ENCODE measurements around the gene ABCD4.

Gene ABCD4

DNA sequence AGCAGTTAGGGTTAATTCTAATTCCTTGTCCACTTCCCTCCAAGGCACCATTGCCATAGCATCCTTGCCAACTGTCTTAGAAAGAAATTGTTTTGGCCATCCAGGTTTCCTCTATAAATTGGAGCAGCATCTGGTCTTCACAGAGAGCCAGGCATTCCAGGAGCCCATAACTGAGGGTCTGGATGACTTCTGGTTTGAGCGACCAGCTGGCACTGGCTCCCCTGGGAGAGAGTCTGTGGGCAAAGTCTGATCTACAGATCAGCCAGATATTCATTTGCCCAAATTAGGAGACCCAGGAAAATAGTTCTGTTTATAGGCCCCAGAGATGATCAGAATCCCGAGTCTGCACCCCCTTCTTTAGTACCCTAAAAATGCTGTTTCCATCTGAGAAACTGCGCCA lies 47.5 kb downstream of the ABCD4 start:
- Histone ChIP-seq H3K4me2 (ENCODE audit: low read length) (no peak overlapping the region), H2AFZ (no peak overlapping the region), H3K27me3 (ENCODE audit: control insufficient read depth, insufficient read depth, low read length) (no peaks in the 10 kb centered on the region), H3K27ac (no peak overlapping the region), H3K79me2 (no peaks in the 10 kb centered on the region), H3K9ac (no peak overlapping the region), H3K4me3 (ENCODE audit: low read depth, low read length) (no peak overlapping the region), H3K9me3 (ENCODE audit: control insufficient read depth, low read length) (no peaks in the 10 kb centered on the region), H3K4me1 (no peaks in the 10 kb centered on the region), H3K36me3 (ENCODE audit: control insufficient read depth, insufficient read depth, low read length) (no peaks in the 10 kb centered on the region)
- TF ChIP-seq, protein P1, sequence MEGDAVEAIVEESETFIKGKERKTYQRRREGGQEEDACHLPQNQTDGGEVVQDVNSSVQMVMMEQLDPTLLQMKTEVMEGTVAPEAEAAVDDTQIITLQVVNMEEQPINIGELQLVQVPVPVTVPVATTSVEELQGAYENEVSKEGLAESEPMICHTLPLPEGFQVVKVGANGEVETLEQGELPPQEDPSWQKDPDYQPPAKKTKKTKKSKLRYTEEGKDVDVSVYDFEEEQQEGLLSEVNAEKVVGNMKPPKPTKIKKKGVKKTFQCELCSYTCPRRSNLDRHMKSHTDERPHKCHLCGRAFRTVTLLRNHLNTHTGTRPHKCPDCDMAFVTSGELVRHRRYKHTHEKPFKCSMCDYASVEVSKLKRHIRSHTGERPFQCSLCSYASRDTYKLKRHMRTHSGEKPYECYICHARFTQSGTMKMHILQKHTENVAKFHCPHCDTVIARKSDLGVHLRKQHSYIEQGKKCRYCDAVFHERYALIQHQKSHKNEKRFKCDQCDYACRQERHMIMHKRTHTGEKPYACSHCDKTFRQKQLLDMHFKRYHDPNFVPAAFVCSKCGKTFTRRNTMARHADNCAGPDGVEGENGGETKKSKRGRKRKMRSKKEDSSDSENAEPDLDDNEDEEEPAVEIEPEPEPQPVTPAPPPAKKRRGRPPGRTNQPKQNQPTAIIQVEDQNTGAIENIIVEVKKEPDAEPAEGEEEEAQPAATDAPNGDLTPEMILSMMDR (IDR thresholded peaks at IDR 0.05): no peak

DNA sequence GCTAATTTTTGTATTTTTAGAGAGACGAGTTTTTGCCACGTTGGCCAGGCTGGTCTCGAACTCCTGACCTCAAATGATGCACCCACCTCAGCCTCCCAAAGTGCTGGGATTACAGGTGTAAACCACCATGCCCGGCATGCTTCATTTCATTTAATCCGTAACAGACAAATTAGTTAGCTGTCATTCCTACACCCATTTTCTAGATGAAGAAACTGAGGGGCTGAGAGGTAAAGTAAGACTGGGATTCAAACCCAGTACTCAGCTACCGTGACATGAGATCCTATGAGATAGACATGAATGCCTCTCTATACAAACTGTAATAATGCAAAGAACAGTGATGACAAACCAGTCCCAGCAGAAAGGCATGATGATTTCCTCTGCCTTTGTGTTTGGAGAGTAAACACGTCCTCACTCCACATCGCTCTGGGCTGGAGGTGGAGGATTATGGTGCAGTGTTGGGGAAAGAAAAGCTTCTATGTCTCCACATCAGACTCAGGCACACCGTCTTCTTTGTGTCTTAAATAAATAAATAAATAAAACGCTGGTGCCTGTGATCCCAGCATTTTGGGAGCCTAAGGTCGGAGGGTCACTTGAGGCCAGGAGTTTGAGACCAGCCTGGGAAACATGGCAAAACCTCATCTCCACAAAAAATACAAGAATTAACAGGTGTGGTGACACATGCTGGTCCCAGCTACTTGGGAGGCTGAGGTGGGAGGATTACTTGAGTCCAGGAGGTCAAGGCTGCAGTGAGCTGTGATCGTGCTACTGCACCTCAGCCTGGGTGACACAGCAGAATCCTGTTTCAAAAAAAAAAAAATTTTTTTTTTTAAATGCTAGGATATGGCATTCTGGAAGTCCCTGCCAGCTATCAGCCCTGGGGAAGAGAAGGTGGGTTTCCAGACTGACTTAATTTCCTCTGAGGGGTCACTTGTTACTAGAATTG lies 53.0 kb downstream of the ABCD4 start:
- H3K27me3 ChIP-seq (ENCODE audit: control insufficient read depth, insufficient read depth, low read length): no peaks in the 10 kb centered on the region
- no peaks in the 10 kb centered on the region for H3K79me2 ChIP-seq
- TF ChIP-seq, protein P1 (IDR thresholded peaks at IDR 0.05): no peak
- no peak overlapping the region for H3K4me2 ChIP-seq (ENCODE audit: low read length)
- no peak overlapping the region for H2AFZ ChIP-seq
- no peaks in the 10 kb centered on the region for H3K9me3 ChIP-seq (ENCODE audit: control insufficient read depth, low read length)
- H3K4me1 ChIP-seq: no peaks in the 10 kb centered on the region
- H3K9ac ChIP-seq: no peak overlapping the region
- no peak overlapping the region for H3K4me3 ChIP-seq (ENCODE audit: low read depth, low read length)
- H3K36me3 ChIP-seq (ENCODE audit: control insufficient read depth, insufficient read depth, low read length): no peaks in the 10 kb centered on the region
- H3K27ac ChIP-seq: no peak overlapping the region

DNA sequence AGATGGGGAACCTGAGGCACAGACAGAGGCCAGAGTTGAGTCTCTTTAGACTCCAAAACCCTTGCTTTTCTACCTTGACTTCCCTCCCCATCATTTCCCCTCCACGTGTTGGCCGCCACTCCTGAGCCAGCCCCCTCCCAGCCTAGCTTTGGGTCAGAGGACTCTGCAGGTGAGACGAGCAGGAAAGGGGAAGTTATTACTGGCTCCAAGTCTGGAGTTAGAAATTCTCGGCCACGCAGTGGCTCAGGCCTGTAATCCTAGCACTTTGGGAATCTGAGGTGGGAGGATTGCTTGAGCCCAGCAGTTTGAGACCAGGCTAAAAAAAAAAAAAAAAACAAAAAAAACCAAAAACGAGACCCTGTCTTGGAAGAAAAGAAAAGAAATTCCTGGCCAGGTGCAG lies 54.7 kb downstream of the ABCD4 start:
- Histone ChIP-seq H2AFZ (no peak overlapping the region), H3K27me3 (ENCODE audit: control insufficient read depth, insufficient read depth, low read length) (no peaks in the 10 kb centered on the region), H3K9ac (no peak overlapping the region), H3K79me2 (no peaks in the 10 kb centered on the region), H3K9me3 (ENCODE audit: control insufficient read depth, low read length) (no peaks in the 10 kb centered on the region), H3K4me3 (ENCODE audit: low read depth, low read length) (no peak overlapping the region), H3K36me3 (ENCODE audit: control insufficient read depth, insufficient read depth, low read length) (no peaks in the 10 kb centered on the region), H3K27ac (no peak overlapping the region), H3K4me1 (no peaks in the 10 kb centered on the region), H3K4me2 (ENCODE audit: low read length) (no peak overlapping the region)
- TF ChIP-seq, protein P1 (IDR thresholded peaks at IDR 0.05): no peak

DNA sequence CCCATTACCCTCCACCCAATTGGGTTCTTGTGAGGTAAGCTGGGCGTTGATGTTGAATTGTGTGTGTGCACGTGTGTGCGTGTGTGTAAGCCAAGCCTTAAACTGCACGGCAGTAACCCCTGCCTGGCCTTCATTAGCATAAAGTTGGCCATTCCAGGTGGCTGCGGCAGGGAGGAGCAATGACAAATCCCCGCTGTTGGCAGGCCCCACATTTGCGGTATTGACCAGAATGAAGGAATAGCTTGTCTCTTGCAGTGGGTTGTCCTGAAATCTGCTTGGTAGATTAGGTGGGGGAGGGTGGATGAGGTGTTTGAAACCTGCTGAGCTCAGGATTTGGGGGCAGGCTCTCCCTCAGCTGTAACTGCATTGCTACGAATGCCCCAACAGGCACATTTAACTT lies 56.2 kb downstream of the ABCD4 start:
- Histone ChIP-seq H3K4me1 (no peaks in the 10 kb centered on the region), H3K27ac (no peak overlapping the region), H3K36me3 (ENCODE audit: control insufficient read depth, insufficient read depth, low read length) (no peaks in the 10 kb centered on the region), H2AFZ (no peak overlapping the region), H3K79me2 (no peaks in the 10 kb centered on the region), H3K4me3 (ENCODE audit: low read depth, low read length) (no peak overlapping the region), H3K9ac (no peak overlapping the region), H3K4me2 (ENCODE audit: low read length) (no peak overlapping the region), H3K9me3 (ENCODE audit: control insufficient read depth, low read length) (no peaks in the 10 kb centered on the region), H3K27me3 (ENCODE audit: control insufficient read depth, insufficient read depth, low read length) (peaks cover 9% of the 10 kb centered on the region)
- TF ChIP-seq, protein P1 (IDR thresholded peaks at IDR 0.05): no peak

DNA sequence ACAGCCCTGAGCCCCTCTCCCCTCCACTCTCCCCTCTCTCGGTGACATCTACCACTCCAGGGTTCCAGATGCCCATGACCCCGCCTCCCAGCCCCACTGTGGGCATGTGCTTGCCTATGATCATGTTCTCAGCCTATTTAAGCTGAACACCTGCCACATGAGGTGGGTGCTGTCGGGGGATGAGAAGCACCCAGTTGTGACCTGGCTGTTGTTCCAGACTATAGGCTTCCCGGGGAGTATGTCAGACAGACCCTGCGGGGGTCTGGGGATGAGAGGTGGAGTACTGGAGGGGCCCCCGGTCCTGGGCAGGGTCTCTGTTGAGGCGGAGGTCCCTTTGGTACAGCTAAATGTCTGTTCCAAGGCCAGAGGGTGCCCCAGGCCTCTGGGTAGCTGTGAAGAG lies 57.4 kb downstream of the ABCD4 start:
- TF ChIP-seq, protein P1 (IDR thresholded peaks at IDR 0.05): no peak
- peaks cover 13% of the 10 kb centered on the region for H3K27me3 ChIP-seq (ENCODE audit: control insufficient read depth, insufficient read depth, low read length)

More for the DNA sequence above, 57.4 kb downstream of the ABCD4 start:
- no peak overlapping the region for H3K4me2 ChIP-seq (ENCODE audit: low read length)
- no peak overlapping the region for H2AFZ ChIP-seq
- no peak overlapping the region for H3K9ac ChIP-seq
- no peak overlapping the region for H3K27ac ChIP-seq
- peaks cover 5% of the 10 kb centered on the region for H3K4me1 ChIP-seq
- H3K79me2 ChIP-seq: no peaks in the 10 kb centered on the region
- H3K4me3 ChIP-seq (ENCODE audit: low read depth, low read length): no peak overlapping the region
- H3K9me3 ChIP-seq (ENCODE audit: control insufficient read depth, low read length): no peaks in the 10 kb centered on the region
- H3K36me3 ChIP-seq (ENCODE audit: control insufficient read depth, insufficient read depth, low read length): no peaks in the 10 kb centered on the region
